Kidney capillary endothelial cell (primary cell): ENCODE data around the gene ZNF37A.
A peak's percentile ranks its signal among the peaks of the same experiment; 100 is the strongest.
"Not testable (repeated sequence)": the region's sequence is repeated elsewhere in the genome, so short reads cannot be mapped to it uniquely, and the experiment has no call there.

Experiments
- DNase-seq: peaks from one replicate; pipeline ENCODE4 v3.0.0-alpha.2; 2018; ENCODE audit warnings: low spot score

ZNF37A gene

DNA sequence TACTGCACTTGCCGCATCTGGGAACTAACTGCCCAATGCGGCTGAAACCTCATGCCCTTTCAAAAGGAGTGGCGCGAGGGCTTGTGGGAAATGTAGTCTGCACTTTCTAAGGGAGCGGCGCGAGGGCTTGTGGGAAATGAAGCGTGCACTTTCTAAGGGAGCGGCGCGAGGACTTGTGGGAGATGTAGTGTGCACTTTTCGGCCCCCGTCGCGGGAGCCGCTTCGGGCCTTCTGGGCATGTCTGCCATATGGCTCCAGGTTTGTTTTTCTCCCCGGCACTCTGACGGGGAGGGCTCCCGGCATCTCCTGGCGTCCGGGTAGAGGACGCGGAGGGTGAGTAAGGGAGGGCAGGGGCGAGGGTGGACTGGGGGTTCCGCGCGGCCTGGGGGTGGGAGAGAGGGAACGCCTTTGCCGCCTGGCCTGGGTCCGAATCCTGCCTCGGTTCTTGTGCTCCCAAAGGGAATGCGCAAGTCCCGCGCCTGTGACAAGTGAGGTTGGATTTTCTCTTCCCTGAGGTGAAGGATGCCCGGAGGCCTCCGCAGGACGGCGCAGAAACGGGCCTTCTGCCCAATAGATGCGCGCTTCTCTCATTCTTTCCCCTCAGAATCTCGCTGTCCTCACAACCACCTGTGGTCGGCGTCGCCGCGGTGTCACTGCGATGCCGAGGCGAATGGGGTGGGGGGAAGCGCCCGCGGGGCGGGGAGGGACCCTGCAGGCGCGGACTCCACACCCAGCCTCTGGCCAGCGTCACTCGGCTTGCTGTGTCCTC, at the start of gene ZNF37A:
TSS of gene ZNF37A (plus strand) at position 180 of the 769 bp plus-strand sequence. CDS start 2,281 bp downstream, outside the sequence.
- peak; percentile 85 for DNase-seq

DNA sequence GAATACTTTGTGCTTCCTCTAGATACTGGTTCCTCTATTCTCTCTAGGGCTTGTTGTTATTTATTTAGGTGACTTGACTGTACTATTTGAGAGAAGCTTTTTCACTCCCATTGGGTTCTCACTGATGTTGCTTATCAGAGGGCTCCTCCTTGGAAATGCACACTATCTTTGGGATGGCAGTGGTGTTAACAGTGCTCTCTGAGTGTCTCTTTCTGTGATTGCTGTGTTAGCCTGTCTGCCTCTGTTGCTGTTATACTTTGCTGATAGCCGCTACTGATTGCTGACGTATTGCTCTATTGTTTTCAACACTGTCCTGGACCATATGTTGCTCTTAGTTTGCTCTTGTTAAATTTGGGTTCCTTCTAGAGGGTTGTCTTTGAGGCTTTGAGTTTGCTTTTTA, 49.0 kb upstream of the ZNF37A start:
- no peak for DNase-seq

DNA sequence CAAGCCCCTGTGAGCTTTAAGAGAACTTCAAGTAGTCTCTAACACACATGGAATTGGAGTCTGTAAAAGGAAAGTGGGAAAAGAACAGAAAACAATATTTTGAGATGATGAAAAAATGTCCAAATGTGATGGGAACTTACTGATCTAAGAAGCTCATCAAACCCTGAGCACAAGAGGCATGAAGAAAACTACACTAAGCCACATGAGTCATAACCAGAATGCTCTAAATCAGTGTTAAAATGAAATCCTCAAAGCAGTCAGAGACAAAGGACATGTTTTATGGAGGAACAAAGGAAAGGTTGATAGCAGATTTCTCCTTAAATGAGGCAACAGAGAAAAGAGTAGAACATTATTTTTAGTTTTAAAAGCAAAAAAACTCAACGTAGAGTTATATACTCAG, 46.5 kb upstream of the ZNF37A start:
- no peak for DNase-seq

DNA sequence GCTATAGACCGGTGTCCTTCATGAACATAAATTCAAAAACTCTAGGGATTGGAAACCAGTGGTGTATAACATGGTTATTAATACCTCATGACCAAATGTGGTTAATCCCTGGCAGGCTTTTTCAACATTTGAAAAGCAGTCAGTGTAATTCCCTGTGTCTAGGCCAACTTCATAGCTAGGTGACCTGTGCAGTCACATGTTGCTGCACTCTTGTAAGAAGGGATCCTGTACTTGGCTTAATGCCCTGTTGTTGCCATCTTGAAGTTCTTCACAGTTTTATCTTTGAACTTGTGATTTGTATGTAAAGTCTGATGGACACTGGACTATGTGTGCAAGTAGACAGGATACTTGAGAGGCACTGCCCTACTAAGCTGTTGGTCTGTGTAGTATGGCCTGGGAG, 43.9 kb upstream of the ZNF37A start:
- no peak for DNase-seq

DNA sequence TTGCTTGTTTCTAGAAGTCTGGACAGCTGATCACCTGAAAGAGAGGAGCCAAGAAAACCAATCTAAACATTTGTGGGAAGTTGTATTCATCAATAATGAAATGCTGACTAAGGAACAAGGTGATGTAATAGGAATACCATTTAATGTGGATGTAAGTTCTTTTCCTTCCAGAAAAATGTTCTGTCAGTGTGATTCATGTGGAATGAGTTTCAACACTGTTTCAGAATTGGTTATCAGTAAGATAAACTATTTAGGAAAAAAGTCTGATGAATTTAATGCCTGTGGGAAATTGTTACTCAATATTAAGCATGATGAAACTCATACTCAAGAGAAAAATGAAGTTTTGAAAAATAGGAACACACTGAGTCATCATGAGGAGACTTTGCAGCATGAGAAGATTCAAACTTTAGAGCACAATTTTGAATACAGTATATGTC, 39.8 kb upstream of the ZNF37A start:
- no peak for DNase-seq

DNA sequence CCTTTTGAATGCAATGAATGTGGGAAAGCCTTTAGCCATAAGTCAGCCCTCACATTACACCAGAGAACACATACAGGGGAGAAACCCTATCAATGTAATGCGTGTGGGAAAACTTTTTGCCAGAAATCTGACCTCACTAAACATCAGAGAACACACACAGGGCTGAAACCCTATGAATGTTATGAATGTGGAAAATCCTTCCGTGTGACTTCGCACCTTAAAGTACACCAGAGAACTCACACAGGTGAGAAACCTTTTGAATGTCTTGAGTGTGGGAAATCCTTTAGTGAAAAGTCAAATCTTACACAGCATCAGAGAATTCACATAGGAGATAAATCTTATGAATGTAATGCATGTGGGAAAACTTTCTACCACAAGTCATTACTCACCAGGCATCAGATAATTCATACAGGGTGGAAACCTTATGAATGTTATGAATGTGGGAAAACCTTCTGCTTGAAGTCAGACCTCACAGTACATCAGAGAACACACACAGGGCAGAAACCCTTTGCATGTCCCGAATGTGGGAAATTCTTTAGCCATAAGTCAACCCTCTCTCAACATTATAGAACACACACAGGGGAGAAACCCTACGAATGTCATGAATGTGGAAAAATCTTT, 38.8 kb upstream of the ZNF37A start:
- not testable (repeated sequence) for DNase-seq

DNA sequence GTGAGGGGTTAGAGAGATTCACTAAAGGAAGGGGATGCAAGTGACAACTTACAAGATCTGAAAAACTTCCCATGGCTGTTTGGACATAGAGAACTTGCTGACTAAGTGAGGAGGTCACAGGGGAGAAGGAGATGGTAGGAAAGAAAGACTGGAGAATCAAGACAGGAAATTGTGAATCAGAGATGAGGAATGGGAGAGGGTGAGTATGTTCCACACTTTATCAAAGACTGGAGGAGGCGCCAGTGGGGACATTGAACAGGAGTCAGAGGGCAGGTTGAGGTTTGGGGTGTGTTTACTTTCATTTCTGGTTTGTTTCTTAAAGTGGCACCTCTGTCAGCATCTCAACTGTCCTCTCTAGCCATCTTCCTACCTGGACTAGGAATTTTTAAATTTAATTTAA, 24.5 kb upstream of the ZNF37A start:
- not testable (repeated sequence) for DNase-seq

DNA sequence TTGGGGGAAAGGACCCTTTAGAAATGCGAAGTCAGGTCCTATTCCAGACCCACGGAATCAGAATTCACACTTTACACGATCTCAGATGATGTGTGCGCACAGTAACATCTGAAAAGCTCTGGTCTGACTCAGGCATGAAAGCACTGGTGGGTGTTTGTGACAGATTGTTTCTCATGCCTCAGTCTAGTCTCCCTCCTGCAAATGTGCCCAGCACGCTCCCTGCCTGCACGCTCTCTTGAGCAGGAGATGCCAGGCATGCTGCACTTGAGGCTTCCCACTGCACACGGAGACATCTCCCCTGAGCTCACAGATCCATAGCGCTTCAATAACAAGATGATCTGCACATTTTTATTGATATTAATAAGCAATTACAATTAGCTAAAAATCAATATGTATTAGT, 23.6 kb upstream of the ZNF37A start:
- no peak for DNase-seq

DNA sequence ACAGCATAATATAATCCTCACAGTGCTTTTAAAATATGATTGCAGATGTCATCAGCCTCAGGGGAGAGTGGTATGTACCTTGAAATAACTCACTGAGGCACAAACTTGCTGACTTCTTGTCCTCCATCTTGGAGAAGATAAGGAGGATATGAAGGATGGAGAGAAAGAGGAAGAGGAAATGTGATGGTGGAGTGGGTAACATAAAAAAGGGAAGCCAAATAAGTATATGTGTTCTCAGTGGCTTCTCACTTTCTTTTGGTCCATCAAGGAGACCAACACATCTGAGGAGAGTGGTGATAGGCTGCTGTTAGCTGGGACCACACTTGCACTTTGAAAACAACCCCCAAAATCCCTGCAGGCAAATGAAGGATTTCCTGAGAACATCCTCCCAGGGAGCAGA, 21.6 kb upstream of the ZNF37A start:
- no peak for DNase-seq

DNA sequence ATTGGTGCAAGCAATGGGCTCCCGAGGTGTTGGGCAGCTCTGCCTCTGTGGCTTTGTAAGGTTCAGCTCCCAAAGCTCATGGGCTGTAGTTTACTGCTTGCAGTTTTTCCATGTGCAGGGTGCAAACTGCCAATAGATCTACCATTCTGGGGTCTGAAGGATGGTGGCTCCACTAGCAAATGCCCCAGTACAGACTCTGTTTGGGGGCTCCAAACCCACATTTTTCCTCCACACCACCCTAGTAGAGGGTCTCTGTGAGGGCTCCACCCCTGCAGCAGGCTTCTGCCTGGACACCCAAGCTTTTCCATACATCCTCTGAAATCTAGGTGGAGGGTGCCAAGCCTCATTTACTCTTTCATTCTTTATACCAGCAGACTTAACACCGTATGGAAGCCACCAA, 17.4 kb upstream of the ZNF37A start:
- DNase-seq, result no peak

DNA sequence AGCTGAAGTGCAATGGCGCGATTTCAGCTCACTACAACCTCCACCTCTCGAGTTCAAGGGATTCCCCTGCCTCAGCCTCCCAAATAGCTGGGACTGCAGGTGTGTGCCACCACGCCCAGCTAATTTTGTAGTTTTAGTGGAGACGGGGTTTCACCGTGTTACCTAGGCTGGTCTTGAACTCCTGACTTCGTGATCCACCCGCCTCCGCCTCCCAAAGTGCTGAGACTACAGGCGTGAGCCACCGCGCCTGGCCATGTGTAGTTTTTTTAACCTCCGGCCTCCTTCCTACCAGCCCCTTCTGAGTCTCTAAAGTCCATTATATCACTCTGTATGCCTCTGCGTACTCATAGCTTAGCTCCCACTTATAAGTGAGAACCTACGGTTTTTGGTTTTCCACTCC, 819 bp upstream of the ZNF37A start:
- DNase-seq, result not testable (repeated sequence)

DNA sequence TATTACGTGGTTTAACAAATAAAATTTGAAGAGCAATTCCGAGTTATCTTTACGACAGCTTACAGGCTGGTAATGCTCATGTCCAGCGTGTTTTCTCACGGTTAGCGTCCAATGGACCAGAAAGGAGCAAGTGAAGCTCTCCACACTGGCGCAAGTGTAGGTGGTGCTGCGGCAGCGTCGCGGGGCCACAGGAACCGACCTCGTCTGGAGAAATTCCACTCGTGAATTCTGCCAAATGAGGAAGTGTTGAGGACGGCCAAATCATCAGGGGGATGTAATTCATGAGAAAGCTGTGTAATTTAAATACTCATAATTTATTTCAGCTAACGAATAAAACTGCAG, 350 bp upstream of the ZNF37A start:
- peak; percentile 4 for DNase-seq

DNA sequence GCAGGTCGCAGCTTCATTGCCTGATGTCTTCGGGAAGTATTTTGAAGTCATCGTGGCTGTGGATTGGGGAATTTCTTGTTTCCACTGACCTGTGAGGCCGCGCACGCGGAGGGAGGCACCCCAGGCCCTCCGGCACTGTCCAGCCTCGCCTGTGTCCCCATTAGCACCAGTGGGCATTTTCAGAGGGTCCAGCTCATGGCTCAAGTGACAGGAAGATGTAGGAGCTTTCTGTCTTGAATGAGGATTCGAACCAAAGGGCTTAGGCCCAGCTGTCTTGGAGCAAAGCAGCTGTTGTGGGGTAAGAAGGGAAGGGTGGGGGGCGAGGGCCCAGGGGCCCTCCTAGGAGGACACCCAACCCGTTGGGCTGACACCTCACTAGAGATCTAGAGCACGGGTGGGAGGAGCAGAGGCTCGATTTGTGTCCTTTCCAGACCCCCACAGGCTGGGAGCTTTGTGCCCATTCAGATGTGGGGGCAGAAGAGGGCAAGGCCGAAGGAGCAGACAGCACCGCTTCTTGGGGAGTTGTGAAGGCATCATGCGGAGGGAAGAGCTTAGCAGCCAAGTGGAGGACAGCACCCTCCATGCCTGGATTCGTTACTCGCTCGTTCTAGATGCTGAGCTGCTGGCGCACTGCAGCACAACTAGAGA, 914 bp downstream of the ZNF37A start:
- DNase-seq, result no peak

DNA sequence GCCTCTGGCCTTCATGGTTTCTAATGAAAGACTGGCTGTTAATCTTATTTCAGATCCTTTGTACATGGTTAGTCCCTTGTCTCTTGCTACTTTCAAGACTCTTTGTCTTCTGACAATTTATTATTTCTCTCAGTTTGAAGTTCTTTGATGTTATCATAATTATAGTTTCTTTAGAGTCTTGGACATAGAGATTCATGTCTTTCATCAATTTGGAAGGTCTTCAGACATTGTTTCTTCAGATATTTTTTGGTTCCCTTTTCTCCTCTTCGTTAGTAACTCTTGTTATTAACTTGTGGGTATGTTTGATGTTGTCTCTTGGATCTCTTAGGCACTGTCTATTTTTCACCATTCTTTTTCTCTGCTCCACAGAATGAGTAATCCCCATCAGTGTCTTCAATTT, 8.7 kb downstream of the ZNF37A start:
- no peak for DNase-seq

DNA sequence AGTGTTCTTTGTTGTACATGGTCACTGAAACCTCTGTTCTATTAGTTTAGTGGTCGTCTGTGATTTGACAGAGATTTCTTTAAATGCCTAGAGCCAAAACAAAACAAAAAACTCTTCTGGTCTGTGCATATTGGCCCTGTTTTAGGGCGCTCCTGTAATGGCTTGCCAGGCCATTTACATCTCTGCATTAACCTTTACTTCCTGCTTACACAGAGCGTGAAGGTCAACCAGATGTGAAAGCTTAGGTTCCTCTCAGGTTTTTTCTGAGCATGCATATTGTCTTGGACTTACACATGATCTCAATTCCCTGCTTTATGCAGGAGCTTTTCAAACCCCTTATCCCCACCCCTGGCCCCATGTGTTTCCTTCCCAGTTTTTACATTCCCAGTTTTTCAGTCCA, 9.6 kb downstream of the ZNF37A start:
- DNase-seq, result no peak

DNA sequence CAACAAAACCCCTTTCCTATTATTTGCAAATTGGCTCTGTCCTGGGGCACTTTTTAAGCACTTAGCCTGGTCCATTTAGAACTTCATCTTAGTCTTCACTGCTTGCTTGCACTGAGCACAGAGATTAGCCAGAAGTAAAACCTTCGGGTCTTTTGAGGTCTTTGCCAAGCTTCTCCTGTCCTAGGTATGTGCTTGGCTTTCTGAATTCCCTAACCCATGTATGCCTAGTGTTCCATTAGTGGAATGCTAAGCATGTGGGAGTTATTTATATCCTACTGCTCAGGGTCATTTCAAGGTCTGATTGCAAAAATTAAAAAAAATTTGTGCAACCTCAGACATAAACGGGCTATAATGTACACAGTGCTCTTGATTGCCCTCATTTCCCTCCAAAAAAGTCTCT, 18.0 kb downstream of the ZNF37A start:
- no peak for DNase-seq

DNA sequence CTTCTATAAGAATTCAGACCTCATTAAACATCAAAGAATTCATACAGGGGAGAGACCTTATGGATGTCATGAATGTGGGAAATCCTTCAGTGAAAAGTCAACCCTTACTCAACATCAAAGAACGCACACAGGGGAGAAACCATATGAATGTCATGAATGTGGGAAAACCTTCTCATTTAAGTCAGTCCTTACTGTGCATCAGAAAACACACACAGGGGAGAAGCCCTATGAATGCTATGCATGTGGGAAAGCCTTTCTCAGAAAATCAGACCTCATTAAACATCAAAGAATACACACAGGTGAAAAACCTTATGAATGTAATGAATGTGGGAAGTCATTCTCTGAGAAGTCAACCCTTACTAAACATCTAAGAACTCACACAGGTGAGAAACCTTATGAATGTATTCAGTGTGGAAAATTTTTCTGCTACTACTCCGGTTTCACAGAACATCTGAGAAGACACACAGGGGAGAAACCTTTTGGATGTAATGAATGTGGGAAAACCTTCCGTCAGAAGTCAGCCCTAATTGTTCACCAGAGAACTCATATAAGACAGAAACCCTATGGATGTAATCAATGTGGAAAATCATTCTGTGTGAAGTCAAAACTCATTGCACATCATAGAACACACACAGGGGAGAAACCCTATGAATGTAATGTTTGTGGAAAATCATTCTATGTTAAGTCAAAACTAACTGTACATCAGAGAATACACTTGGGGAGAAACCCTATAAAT, 24.1 kb downstream of the ZNF37A start:
- DNase-seq, result no peak

DNA sequence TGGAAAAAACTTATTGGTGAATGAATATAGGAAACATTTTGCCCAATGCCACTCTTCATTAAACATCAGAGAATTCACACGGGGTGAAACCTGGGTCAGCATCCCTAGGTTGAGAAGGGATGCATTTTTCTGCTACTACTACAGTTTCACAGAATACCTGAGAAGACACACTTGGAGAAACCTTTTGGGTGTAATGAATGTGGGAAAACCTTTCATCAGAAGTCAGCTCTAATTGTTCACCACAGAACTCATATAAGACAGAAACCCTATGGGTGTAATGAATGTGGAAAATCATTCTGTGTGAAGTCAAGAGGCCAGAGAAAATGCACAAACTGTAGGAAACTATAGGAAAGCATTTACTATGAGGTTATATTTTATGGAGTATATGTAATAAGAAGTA, 24.9 kb downstream of the ZNF37A start:
- DNase-seq, result no peak

DNA sequence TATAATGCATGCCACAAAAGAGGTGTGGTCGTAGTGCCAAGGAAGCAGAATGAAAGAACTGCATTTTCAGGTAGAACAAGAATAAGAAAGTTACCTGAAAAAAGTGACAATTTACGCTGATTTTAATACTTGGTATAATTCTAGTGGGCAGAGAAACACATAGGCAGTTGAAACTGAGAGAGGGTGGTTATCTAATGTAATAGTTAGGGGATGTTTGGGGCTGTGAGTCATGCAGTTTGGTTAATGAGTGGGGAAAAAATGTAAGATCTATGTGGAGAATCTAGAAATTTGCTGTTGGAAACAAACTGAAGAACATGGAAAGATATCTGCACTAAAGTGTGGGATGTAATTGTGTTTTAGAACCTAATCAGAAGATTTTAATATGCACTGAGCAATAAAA, 33.7 kb downstream of the ZNF37A start:
- no peak for DNase-seq

DNA sequence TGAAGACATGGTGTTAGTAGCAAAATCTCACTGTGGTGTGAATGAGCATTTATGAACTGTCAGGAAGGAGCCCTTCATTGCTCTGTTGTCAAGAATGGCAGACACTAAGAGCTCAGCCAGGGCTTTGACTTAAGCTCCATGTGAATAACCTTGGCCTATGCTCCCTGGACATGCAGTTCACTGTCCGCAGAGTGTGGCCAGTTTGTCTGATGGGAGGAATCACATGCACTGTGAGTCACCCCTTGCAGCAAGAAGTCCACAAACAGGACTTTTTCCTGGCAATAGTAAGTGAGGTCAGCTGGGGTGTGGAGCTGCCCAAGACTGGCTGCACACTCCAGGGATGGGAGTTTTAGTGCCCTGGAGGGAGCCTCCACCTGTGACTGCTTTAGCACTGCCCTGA, 49.5 kb downstream of the ZNF37A start:
- DNase-seq, result no peak

DNA sequence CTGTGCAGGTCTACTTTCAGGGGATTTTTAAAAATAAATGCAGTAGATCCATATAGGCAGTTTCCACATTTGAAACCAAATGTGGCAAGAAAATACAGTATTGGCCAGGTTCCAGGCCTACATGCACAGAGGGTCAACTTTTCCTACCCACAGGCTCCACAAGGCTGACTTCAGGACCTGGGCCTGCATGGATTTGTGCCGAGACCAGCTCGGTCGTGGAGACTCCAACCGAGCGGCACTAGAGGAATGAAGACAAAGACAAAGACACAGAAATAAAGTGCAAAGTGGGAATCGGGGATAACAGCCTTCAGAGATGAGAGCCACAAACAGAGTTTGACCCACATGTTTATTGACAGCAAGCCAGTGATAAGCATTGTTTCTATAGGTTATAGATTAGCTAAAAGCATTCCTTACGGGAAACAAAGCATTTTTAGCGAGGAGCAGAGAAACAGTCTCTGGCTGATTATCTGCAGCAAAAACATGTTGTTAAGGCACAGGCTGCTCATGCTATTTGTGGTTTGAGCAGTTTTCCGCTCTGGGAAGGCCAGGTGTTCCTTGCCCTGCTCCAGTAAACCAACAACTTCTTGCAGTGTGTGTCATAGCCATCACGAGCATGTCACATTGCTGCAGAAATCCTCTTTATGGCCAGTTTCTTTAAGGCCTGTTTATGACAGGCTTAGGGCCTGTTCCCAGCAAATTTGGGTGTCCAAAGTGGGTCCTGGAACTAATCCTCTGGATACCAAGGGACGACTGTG, 52.6 kb downstream of the ZNF37A start:
- DNase-seq, result no peak

DNA sequence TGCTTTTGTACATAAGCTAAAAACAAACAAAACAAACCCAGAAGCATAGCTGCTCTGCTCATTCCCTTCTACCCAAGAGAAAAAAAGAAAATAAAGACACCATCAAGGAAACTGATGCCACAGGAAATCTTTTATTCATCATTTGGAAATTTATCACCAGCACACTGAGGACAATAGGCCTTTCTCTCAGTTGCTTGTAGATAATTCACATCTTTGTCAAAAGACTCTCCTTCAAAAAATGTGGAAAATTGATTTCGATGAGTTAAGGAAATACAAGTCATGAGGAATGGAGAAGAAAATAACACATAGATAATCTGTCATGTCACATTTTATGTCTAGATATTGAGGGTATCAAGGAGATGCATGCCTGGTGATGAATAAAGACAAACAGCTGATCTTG, 53.5 kb downstream of the ZNF37A start:
- no peak for DNase-seq
